HEK293T (cell line): ENCODE data around the gene PAPOLA.

Experiments used
- ARNT ChIP-seq: fragments of 450-650 bp; IDR thresholded peaks from 2 replicates; pipeline ENCODE4 v1.6.1; 2017; ENCODE audit warnings: mild to moderate bottlenecking
- BHLHE40 ChIP-seq: fragments of 450-650 bp; IDR thresholded peaks from 2 replicates; pipeline ENCODE4 v1.6.1; 2016; ENCODE audit warnings: mild to moderate bottlenecking, moderate library complexity, borderline replicate concordance
- CTBP1 ChIP-seq: fragments of 450-650 bp; IDR thresholded peaks from 2 replicates; pipeline ENCODE4 v1.6.1; 2016; ENCODE audit warnings: borderline replicate concordance
- FOXA1 ChIP-seq: fragments of 450-650 bp; IDR thresholded peaks from 2 replicates; pipeline ENCODE4 v1.6.1; 2016; ENCODE audit warnings: mild to moderate bottlenecking
- TARDBP ChIP-seq: fragments of 450-650 bp; IDR thresholded peaks from 2 replicates; pipeline ENCODE4 v1.6.1; 2016

DNA sequence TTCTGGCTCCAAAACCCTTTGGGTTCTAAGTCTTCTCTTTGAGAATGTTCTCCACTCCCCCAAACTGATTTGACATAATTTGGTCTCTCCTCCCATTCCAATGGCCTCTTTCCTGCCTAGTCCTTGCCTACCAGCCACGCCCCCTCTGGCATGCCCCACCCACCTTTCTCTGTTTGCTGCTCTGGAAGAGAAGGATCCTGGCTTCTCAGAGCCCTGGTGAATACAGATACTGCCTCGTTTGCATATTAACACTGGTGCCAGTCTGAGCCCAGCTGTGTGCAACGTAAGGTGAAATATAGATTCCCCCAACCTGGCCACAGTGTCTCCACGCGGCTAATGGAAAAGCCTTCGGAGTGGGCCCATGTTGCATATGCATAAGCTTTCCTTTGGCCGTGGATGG, 79.7 kb downstream of the PAPOLA start:
- TF ChIP-seq TARDBP (no peak), BHLHE40 (no peak), FOXA1 (no peak), ARNT (no peak), CTBP1 (no peak)
